GM19238 (cell line): ENCODE results near the gene LYVE1.

Experiments
- DNase-seq: peaks from one replicate; pipeline ENCODE4 v3.0.0; 2011; ENCODE audit warnings: low spot score; ENCODE audit not compliant: insufficient read length

Gene LYVE1

GRCh38 chr11:10592331-10592730 is 23.9 kb upstream of the LYVE1 start:
- DNase-seq: no peak

DNA sequence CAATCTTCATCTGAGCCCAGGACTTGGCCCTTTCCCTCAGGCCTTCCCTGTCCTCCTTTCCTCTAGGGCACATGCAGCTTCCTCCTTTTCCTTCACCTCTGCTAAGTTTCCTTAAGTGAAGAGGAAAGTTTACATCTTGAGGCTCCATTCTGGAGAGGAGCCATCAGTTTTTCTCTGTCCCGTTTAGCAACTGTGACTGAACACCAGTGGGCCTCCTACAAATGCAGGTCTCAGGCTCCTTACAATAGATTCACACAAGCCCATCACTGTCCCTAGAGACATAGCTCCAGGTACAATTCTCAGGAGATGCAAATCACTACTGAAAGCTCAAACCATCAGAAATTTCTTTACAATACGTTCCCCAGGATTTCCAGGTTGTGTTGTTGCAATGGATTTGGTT is 23.3 kb upstream of the LYVE1 start:
- no peak for DNase-seq

DNA sequence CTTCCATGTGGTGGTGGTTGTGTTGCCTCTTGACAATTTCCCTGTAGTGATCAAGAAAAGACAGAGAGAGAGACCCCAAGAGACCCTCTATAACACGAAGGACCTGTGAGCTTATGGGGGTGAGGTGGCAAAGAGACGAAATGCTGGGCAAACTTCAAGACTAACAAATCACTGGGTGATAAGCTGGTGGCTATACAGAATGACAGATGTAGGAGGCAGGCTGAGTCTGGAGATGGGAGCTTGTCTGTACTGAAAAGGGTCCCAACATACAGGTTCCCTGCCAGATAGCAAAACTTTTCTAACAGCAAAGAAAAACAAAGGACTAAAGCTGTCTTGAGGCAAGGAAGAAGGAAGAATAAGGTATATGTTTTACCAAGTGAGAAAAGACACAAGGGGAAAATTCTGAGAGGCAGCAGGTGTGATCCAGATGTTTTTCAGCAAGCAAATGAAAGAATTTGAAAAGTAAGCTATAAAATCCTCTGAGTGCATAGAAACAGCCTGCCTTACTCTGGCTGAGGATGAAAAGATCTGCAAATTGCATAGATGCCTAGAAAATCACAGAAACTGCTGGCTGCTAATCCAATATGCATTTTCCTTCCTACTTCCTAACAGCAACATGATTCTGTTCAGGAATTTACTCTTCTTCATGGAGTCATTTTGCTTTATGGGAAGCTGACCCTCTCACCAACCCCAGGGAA is 21.9 kb upstream of the LYVE1 start:
- DNase-seq: no peak

- no peak for DNase-seq
These were observed 20.4 kb upstream of the LYVE1 start for GRCh38 chr11:10588904-10589303.

DNA sequence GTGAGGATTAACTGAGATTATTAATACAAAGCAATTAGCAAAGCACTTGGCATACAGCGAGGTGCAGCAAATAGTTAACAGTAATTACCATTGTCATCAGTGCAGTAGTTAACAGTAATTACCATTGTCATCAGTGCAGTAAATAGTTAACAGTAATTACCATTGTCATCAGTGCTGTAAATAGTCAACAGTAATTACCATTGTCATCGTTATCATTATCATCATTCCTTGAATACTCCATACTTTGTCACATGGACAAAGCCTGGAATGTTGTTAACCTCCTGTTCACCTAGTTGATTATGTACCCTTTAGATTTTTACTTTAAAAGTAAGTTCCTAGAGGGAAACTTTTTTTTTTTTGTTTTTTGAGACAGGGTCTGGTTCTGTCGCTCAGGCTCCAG is 19.5 kb upstream of the LYVE1 start:
- no peak for DNase-seq

- DNase-seq: no peak
These were observed 18.9 kb upstream of the LYVE1 start for GRCh38 chr11:10587388-10587787.

DNA sequence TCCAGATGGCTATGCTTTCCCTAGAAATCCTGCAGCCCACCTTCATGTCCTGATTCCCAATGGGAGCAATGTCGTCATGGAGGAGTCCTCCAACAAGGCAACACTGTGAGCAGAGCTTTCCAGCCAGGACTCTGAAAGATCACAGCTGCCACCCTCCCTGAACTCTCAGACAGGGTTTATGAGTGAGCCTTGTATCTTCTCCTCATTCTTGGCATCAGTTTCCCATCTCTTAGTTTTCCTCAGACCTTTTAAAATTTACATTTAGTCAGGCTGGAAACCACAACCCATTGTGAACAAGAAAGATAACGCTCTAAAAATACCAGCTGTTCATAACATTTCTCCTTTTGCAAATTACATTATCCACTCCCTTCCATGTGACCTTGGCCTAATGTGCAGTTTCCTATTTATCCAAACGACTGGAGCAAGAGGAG is 15.6 kb upstream of the LYVE1 start:
- DNase-seq: no peak

DNA sequence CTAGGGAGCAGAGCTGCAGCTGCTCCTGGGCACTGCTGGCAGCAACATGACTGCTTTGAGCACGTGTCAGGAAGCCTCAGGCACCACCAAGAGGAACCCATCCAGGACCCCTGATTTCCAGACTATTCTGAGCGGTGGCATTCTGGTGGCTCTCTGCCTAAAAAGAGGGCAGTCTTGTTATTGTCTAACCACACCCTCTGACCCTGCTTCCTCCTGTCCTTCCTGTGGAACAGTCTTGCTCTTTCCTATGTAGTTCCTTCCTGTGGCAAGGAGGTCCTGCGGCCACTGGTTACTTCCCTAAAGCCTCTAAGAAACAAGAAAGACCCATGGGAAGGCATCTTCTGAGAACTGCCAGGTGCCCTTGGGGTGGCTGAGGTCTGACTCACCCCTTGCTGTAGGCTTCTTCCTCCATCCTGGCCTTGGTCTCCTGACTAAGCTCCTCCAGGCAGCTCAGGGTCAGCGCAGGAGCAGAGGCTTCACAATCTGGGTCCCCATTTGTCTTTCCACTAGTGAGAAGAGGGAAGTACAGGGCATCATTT is 13.1 kb upstream of the LYVE1 start:
- no peak for DNase-seq

DNA sequence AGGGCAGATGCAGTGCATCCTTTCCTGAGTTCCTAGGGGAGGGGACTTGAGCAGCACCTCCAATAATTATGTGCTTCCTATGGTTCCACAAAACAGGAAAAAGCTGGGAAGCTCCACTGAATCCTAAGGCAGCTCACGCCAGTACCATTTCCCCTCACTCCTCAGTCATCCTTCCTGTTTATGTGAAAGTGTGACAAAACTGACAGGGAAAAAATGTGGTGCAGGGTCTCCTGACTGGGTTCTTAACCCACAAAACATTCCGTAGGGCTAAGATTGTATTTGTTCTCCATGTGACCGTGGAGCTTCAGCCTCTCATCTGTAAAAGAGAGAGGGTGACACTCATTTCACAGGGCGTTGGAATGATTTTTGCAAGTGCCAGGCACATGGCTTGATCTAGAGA is 12.2 kb upstream of the LYVE1 start:
- DNase-seq: no peak

DNA sequence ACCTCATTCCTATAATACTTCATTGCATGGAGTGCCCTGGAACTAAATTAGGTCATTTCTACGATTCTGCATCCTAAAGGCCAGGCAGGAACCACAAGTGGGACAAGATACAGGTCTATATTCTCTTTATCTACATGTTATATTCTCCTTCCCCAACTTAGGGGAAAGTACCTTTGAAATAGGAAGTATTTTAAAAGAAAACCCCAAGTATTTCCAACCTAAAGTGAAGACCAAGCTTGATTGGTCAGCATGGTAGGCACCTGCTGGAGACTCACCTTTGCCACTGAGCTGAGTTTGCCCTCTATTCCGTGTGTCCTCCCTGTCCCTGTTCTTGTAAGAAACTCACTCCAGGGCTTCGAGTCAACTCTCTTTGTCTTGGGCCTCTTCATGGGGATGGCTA is 11.2 kb upstream of the LYVE1 start:
- no peak for DNase-seq

GRCh38 chr11:10576035-10576398 is 7.6 kb upstream of the LYVE1 start:
- DNase-seq: no peak

GRCh38 chr11:10575346-10576034 is 7.0 kb upstream of the LYVE1 start:
- DNase-seq: no peak

- no peak for DNase-seq
These were observed 5.1 kb upstream of the LYVE1 start for GRCh38 chr11:10573556-10573955.

GRCh38 chr11:10573028-10573427 is 4.6 kb upstream of the LYVE1 start:
- no peak for DNase-seq

GRCh38 chr11:10572533-10572932 is 4.1 kb upstream of the LYVE1 start:
- no peak for DNase-seq

DNA sequence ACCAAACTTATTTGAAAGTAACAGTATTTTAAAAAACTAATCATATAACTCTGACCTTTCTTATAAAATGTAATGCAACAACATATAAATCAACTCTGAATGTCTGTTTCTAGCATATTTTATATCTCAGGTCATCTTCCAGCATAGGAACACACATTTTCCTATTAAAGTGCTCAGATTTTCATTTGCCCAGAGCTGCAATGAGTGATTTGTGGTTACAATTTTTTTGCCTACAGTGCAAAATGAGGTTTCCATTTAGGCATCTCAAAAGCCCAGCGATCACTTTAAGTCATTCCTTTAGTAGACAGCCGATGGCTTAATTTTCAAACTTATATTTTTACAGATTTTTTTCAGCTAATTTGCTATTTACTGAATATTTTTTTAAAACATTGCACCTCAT is 1.0 kb downstream of the LYVE1 start:
- no peak for DNase-seq

DNA sequence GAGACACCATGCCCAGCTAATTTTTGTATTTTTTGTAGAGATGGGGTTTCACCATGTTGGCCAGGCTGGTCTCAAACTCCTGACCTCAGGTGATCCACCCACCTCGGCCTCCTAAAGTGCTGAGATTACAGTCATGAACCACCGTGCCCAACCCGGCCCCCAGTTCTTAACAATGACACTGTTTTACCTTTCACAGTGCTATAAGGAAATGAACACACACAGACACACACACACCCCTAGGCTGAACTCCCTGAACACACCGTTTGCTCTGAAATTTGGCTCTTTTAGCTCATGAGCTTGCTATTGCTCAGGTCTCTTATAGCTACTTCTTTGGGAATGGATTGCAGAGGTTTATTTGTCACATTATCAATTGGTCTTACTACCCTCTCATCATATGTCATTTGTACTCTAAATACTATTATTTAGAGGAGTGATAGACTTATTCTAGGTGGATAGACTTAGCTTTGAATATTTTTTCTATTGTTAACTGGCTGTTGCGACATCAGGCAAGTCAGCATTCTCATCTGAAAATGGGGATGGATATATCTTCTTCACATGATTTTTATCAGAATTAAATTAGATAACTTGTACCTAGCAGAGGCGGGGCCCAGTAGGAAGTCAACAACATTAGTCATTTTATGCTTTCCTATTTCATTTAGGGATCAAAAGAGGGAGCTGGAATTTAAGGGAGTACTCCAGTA is 2.1 kb downstream of the LYVE1 start:
- DNase-seq: no peak

DNA sequence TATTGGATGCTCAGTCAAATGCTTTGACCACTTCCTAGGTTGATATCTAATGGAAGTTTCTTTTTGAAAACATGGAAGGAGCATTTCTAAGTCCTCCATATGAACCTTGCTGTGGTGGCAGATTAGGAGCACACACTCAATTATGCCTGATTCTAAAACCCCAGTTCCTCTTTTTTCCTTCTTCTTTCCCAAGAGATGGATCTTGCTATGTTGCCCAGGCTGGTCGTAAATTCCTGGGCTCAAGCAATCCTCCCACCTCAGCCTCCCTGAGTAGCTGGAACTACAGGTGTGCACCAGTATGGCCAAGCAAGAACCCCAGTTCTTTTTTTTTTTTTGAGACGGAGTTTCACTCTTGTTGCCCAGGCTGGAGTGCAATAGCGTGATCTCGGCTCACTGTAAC is 3.0 kb downstream of the LYVE1 start:
- no peak for DNase-seq

GRCh38 chr11:10564696-10565318 is 3.7 kb downstream of the LYVE1 start:
- DNase-seq: no peak

GRCh38 chr11:10564030-10564429 is 4.4 kb downstream of the LYVE1 start:
- no peak for DNase-seq

GRCh38 chr11:10561947-10562346 is 6.5 kb downstream of the LYVE1 start:
- DNase-seq: no peak
